ENCODE results near the gene SLC22A17.

Gene SLC22A17

DNA sequence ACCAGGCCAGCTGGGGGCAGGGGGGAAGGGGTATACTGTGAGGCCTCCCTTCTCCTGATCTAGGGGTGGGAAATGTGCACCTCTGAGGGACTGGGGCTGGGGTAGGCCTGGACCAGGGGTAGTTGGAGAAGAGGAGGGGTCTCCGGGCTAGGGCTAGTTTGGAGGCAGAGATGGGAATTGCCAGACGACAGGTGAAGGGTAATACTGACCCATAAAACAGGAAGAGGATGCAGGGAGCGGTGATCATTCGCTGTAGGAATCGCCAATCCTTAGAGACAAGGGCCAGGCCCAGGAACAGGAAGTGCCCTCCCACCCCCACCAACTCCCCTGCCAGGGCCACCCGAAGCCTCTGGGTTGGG, 4.4 kb downstream of the SLC22A17 start:
- H3K27me3 ChIP-seq (replicated peaks; ENCODE audit: control insufficient read depth, insufficient read depth, low read length) = peaks cover 2% of the 10 kb centered on the region
- no peak overlapping the region for H3K4me3 ChIP-seq (replicated peaks; ENCODE audit: low read depth, low read length)
- TF ChIP-seq, protein P1, sequence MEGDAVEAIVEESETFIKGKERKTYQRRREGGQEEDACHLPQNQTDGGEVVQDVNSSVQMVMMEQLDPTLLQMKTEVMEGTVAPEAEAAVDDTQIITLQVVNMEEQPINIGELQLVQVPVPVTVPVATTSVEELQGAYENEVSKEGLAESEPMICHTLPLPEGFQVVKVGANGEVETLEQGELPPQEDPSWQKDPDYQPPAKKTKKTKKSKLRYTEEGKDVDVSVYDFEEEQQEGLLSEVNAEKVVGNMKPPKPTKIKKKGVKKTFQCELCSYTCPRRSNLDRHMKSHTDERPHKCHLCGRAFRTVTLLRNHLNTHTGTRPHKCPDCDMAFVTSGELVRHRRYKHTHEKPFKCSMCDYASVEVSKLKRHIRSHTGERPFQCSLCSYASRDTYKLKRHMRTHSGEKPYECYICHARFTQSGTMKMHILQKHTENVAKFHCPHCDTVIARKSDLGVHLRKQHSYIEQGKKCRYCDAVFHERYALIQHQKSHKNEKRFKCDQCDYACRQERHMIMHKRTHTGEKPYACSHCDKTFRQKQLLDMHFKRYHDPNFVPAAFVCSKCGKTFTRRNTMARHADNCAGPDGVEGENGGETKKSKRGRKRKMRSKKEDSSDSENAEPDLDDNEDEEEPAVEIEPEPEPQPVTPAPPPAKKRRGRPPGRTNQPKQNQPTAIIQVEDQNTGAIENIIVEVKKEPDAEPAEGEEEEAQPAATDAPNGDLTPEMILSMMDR (IDR thresholded peaks at IDR 0.05; ENCODE audit: insufficient read depth, low read length, poor library complexity, severe bottlenecking) = no peak
- no peaks in the 10 kb centered on the region for H3K36me3 ChIP-seq (ENCODE audit: control insufficient read depth, insufficient read depth, low read length)
- DNase-seq (ENCODE audit: extremely low read depth, insufficient read length) = no peak

DNA sequence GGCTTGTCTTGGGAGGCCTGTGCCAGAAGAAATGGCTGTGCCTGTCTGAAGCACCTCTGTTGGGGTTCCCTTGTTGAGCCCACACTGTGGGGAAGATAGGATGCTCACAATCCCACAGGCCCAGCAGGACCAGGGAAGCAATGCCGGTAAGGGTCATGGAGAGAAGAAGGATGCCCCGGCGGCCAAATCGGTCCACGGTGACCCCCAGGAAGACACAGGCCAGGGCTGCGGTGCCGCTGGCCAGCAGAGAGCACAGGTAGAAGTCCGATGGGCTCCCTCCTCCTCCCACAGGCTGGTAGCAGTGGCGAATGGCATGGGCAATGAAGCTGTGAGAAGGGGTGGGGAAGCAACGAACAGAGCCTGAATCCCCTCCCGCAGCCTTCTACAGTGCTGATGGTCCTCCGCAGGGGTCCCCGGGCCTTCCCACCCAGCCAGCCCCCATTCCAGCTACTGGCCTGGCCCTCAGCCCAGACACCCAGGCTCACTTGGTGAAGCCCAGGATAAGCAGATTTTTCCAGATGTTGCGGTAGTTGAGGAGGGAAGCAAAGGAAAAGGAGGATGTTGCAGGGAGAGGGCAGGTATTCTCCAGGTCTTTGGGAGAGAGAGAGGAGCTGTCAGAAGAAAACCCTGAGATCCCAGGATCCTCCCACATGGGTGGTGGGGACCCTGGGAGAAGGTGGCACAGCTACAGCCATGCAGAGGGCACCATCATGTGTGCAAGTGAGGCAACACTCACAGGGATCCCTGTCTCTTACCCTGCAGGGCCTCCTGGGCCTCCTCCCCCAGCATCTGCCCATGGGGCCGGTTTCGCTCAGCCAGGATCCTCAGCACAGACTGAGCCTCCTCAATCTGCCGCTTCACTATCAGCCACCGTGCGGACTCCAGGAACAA, 5.0 kb downstream of the SLC22A17 start:
- Histone ChIP-seq H3K4me3 (replicated peaks; ENCODE audit: low read depth, low read length) (no peak overlapping the region), H3K36me3 (ENCODE audit: control insufficient read depth, insufficient read depth, low read length) (no peaks in the 10 kb centered on the region), H3K27me3 (replicated peaks; ENCODE audit: control insufficient read depth, insufficient read depth, low read length) (no peaks in the 10 kb centered on the region; the same call in 1 of the 2 replicates)
- TF ChIP-seq, protein P1 (IDR thresholded peaks at IDR 0.05; ENCODE audit: insufficient read depth, low read length, poor library complexity, severe bottlenecking) = no peak
- no peak for DNase-seq (ENCODE audit: extremely low read depth, insufficient read length)

DNA sequence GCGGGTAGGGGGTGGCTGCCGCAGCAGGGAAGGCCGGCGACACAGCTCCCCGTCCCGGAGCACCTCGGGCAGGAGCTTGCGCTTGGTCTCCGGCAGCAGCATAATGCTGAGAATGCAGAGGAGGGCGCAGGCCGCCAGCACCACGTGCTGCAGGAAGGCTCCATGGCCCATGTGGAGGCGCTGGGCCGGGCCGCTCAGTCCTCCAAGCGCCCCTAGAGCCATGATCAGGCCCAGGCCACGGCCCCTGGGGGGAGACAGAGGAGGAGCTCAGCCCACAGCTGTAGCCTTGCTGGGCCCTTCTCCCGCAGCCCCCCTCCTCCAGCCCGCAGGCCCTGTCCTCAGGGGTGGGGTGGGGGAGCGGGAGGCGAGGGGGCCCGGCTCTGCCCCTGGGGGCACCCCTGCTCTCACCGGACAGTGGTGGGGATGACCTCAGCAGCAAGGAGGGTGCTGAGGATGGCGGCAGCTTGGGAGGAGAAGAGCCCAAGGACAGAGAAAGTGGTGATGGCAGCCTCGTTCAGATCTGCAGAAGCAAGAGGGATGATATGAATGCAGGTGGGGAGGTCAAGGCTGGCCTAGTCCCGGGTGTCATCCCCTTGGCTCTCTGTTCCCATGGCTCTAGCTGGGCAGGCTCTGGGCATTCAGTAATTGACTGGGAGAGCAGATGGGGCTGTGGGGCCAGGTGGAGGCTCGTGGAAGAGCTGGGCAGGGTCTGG, 5.8 kb downstream of the SLC22A17 start:
- no peak for DNase-seq (ENCODE audit: extremely low read depth, insufficient read length)
- H3K36me3 ChIP-seq (ENCODE audit: control insufficient read depth, insufficient read depth, low read length) = no peaks in the 10 kb centered on the region
- H3K4me3 ChIP-seq (replicated peaks; ENCODE audit: low read depth, low read length) = no peak overlapping the region
- no peaks in the 10 kb centered on the region; the same call in 1 of the 2 replicates for H3K27me3 ChIP-seq (replicated peaks; ENCODE audit: control insufficient read depth, insufficient read depth, low read length)
- TF ChIP-seq, protein P1 (IDR thresholded peaks at IDR 0.05; ENCODE audit: insufficient read depth, low read length, poor library complexity, severe bottlenecking) = no peak

DNA sequence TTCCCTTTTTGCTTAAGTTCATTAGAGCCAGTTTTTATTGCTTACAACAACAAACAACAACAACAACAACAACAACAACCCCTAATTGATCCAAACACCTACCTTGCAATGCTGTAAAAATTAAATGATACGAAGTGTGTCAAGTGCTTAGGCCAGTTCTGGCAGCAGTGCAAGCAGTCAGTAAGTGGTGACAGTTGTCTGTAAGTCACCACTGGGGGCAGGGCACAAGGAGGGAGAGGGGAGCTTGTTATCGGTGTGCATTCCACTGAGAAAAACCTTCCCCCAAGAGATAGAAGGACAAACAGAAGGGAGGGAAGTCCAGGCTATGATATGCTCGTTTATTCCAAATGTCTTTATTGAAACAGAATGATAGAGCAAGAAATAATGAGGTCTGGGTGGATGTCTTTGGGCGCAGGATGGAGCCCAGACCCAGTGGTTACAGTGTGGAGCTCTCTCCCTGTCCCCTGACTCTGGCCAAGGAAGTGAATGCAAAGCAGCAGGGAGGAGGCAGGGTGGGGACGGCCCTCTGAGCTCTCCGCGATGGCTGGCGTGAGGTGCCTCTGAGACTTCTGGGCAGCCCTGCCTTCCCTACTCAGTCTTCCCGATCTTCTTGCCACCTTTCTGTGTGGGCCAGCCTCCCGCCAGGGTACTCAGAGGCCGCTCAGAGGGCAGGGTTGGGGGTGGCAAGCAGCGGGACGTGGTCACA, 6.5 kb downstream of the SLC22A17 start:
- no peak overlapping the region for H3K4me3 ChIP-seq (replicated peaks; ENCODE audit: low read depth, low read length)
- TF ChIP-seq, protein P1 (IDR thresholded peaks at IDR 0.05; ENCODE audit: insufficient read depth, low read length, poor library complexity, severe bottlenecking) = no peak
- no peaks in the 10 kb centered on the region; the same call in 1 of the 2 replicates for H3K27me3 ChIP-seq (replicated peaks; ENCODE audit: control insufficient read depth, insufficient read depth, low read length)
- no peaks in the 10 kb centered on the region for H3K36me3 ChIP-seq (ENCODE audit: control insufficient read depth, insufficient read depth, low read length)
- no peak for DNase-seq (ENCODE audit: extremely low read depth, insufficient read length)

DNA sequence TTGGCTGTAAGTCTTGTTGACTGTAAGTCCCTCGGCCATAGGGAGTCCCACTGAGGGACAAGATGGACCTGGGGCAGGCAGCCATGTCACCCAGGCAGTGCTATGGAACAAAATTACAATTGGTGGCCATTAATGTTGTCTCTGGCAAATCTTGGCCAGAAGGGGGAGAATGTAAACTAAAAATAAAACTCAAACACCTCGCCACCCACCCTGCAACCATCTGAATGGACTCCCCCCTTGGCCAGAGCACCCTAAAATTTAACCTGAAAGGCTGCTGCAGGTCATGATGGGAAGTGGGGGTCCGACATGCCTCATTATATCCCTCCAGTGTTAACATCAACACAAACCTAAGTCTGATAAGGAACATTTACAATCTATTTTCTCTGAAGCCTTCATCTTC, 8.2 kb downstream of the SLC22A17 start:
- DNase-seq (ENCODE audit: extremely low read depth, insufficient read length) = no peak
- H3K4me3 ChIP-seq (replicated peaks; ENCODE audit: low read depth, low read length) = no peak overlapping the region
- H3K27me3 ChIP-seq (replicated peaks; ENCODE audit: control insufficient read depth, insufficient read depth, low read length) = no peaks in the 10 kb centered on the region; the same call in 1 of the 2 replicates
- TF ChIP-seq, protein P1 (IDR thresholded peaks at IDR 0.05; ENCODE audit: insufficient read depth, low read length, poor library complexity, severe bottlenecking) = peak; percentile 11
- H3K36me3 ChIP-seq (ENCODE audit: control insufficient read depth, insufficient read depth, low read length) = no peaks in the 10 kb centered on the region
